Gastrocnemius medialis (tissue), 4 donors: Measurements from ENCODE around the gene FBXO22. TPM values are rescaled to one million over a fixed set of nuclear protein-coding genes. Genes with fewer than 3 reads are reported as not detected.

ENCODE experiments used
- ATAC-seq, 2 donors: fragments of 150-250 bp; one replicate each; pipeline ENCODE4 v1.9.1; 2016
- DNase-seq, 2 donors: peaks; one replicate each; pipeline ENCODE4 v3.0.0-alpha.2; 2019
- H3K27ac ChIP-seq, 4 donors: fragments of 200-600 bp; sonication (generic); 1 replicate in 1 of 4; 2 replicates in 3 of 4; pipeline ENCODE4 v1.5.1; 2016 to 2018; ENCODE audit warnings: mild to moderate bottlenecking in 2 of 4, moderate library complexity in 1 of 4
- H3K27me3 ChIP-seq, 3 donors: fragments of 200-600 bp; sonication (generic) in 2 of 3; 1 replicate in 1 of 3; 2 replicates in 2 of 3; pipeline versions ENCODE4 v1.5.1 to v1.6.0; 2016 to 2019; ENCODE audit warnings: mild to moderate bottlenecking in 1 of 3, moderate library complexity in 1 of 3
- H3K36me3 ChIP-seq, 2 donors: fragments of 200-600 bp; sonication (generic) in 1 of 2; one replicate each; pipeline ENCODE4 v1.5.1; 2017 to 2018
- H3K4me1 ChIP-seq, 2 donors: fragments of 200-600 bp; sonication (generic) in 1 of 2; one replicate each; pipeline ENCODE4 v1.5.1; 2016 to 2017; ENCODE audit warnings: mild to moderate bottlenecking in 2 of 2
- H3K4me3 ChIP-seq, 4 donors: fragments of 200-600 bp; sonication (generic) in 3 of 4; 1 replicate in 1 of 4; 2 replicates in 3 of 4; pipeline ENCODE4 v1.5.1; 2016 to 2019; ENCODE audit warnings: mild to moderate bottlenecking in 2 of 4
- H3K9me3 ChIP-seq, 3 donors: fragments of 200-600 bp; sonication (generic) in 2 of 3; 1 replicate in 1 of 3; 2 replicates in 2 of 3; pipeline ENCODE4 v1.5.1; 2016 to 2019
- CTCF ChIP-seq, 5 experiments: fragments of 450-650 bp in 3 of 5; fragments of 200-600 bp in 2 of 5; sonication (generic) in 2 of 5; IDR thresholded peaks in 4 of 5; conservative IDR thresholded peaks in 1 of 5; 1 replicate in 4 of 5; 2 replicates in 1 of 5; pipeline ENCODE4 v1.5.1; 2016 to 2019; ENCODE audit warnings: antibody characterized with exemption in 5 of 5, mild to moderate bottlenecking in 3 of 5, moderate library complexity in 3 of 5
- POLR2A ChIP-seq, 2 donors: fragments of 450-650 bp; IDR thresholded peaks; one replicate each; pipeline ENCODE4 v1.6.1; 2017; ENCODE audit warnings: antibody characterized with exemption in 2 of 2, mild to moderate bottlenecking in 2 of 2, moderate library complexity in 2 of 2
- in situ Hi-C, 4 donors: fragments of 200-750 bp; cut with MboI; loops; one replicate each; pipeline versions ENCODE4 v1.15.0 to v1.8.0; 2017; ENCODE audit warnings: low sequenced_read_pairs in 4 of 4
- intact Hi-C: fragments of 100-400 bp; cut with DNase I; formaldehyde crosslinking; loops from one replicate; pipeline ENCODE4 v1.15.1; 2023; ENCODE audit warnings: low total_unique reads
- total RNA-seq, 4 donors: library from RNA; depleted of rRNA; stranded (reverse); fragments of >200 nt; gene quantifications; one replicate each; pipeline versions ENCODE4 v1.1.0 to v1.2.3, GENCODE V29; 2016

FBXO22 gene
- total RNA-seq, 4 donors from 2014 or later, result 12.3 to 13.9 (median 13.0) TPM

- Histone ChIP-seq H3K36me3 (peaks cover 0 to 10% of the 10 kb centered on the region in 2 donors), H3K9me3 (no peaks in the 10 kb centered on the region), H3K4me1 (peaks cover 23 to 34% of the 10 kb centered on the region in 2 donors), H3K27me3 (no peaks in the 10 kb centered on the region), H3K4me3 (no peak overlapping the region), H3K27ac (peak overlapping the region in 1 of 4 donors; percentile 43)
- DNase-seq, result peak; percentile 48 to 57
- intact Hi-C loops, result no loop called here
- TF ChIP-seq CTCF (IDR thresholded peaks at IDR 0.05 in 4 of 5, conservative IDR thresholded peaks at IDR 0.05 in 1 of 5), result peak in 3 of 5 experiments; percentile 16 to 32 (median 26)
- no peak for TF ChIP-seq POLR2A (IDR thresholded peaks at IDR 0.05)
- in situ Hi-C loops, result no loop called here
- peak; percentile 73 to 83 for ATAC-seq
Measured at GRCh38 chr15:75921732-75922703, 18.3 kb downstream of the FBXO22 start.

DNA sequence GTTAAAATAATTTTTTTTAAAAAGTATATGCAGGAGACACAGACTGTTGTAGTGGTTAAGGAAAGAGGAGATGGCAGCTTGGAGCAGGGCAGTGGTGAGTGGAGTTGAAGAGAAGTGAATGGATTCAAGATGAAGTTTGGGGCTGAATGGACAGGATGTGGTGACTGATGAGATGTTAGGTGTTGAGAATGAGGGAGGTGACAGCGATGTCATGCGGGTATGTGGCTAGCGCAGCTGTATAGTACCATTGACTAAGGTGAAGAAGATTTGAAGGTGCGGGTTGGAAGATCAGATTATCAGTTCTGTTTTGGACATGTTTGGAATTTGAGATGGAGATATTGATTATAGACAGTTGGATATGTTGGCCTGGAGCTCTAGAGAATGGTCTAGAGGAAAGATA lies 20.1 kb downstream of the FBXO22 start:
- no peak overlapping the region for H3K4me3 ChIP-seq
- DNase-seq (no peak), ATAC-seq (no peak)
- in situ Hi-C loops, result no loop called here
- no peaks in the 10 kb centered on the region for H3K27me3 ChIP-seq
- no peak overlapping the region for H3K27ac ChIP-seq
- no peaks in the 10 kb centered on the region for H3K9me3 ChIP-seq
- peaks cover 0 to 10% of the 10 kb centered on the region in 2 donors for H3K36me3 ChIP-seq
- peaks cover 23 to 34% of the 10 kb centered on the region in 2 donors for H3K4me1 ChIP-seq
- TF ChIP-seq CTCF (IDR thresholded peaks at IDR 0.05 in 4 of 5, conservative IDR thresholded peaks at IDR 0.05 in 1 of 5) (no peak), POLR2A (IDR thresholded peaks at IDR 0.05) (no peak)
- intact Hi-C loops, result no loop called here

DNA sequence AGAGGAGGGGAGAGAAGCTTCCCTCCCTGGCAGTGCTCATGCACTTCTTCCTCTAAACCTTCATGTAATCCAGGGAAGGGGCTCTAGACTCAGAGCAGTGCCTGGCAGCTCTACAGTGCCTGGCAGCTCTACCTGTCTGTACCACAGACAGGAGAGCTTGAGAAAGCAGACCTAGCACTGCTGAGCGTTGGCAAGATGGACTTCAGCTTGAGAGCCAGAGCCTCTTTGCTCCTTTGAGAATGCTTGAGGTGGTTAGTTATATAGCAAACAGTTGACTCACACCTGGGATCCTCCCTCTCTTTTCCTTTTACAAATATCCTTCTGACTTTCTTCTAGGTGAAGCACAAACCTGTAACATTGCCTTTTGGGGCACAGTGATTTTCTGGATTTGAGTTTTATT lies 20.9 kb downstream of the FBXO22 start:
- H3K27me3 ChIP-seq, result no peaks in the 10 kb centered on the region
- DNase-seq (no peak), ATAC-seq (no peak)
- in situ Hi-C loops (no loop called here), intact Hi-C loops (no loop called here)
- H3K9me3 ChIP-seq, result no peaks in the 10 kb centered on the region
- TF ChIP-seq POLR2A (IDR thresholded peaks at IDR 0.05) (no peak), CTCF (IDR thresholded peaks at IDR 0.05 in 4 of 5, conservative IDR thresholded peaks at IDR 0.05 in 1 of 5) (no peak)
- no peak overlapping the region for H3K4me3 ChIP-seq
- H3K27ac ChIP-seq, result no peak overlapping the region
- peaks cover 0 to 3% of the 10 kb centered on the region in 2 donors for H3K36me3 ChIP-seq
- H3K4me1 ChIP-seq, result peaks cover 23 to 34% of the 10 kb centered on the region in 2 donors

DNA sequence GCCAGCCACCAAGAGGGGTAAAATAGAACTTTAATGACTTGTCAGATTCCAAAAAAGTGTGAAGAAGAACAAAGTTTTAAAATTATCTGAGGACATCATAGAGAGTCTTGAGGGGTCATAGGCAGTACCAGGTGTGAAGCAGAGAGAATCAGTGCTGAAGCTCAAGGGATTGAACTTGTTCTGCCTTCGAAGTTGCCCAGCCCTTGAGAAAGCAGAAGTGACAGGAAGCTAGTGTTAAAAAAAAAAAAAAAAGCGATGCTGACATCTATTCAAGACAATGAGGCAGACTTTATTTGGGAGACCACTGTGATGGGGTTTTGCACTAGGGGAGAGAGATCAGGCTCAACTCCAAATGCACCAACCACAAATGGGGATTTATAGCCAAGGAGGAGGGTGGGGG lies 21.8 kb downstream of the FBXO22 start:
- no peak overlapping the region for H3K27ac ChIP-seq
- no peak for ATAC-seq
- intact Hi-C loops (no loop called here), in situ Hi-C loops (no loop called here)
- no peak overlapping the region for H3K4me3 ChIP-seq
- H3K36me3 ChIP-seq, result peaks cover 0 to 6% of the 10 kb centered on the region in 2 donors
- TF ChIP-seq POLR2A (IDR thresholded peaks at IDR 0.05), result no peak
- no peak for TF ChIP-seq CTCF (IDR thresholded peaks at IDR 0.05 in 4 of 5, conservative IDR thresholded peaks at IDR 0.05 in 1 of 5)
- peaks cover 28 to 37% of the 10 kb centered on the region in 2 donors for H3K4me1 ChIP-seq
- no peaks in the 10 kb centered on the region for H3K9me3 ChIP-seq
- H3K27me3 ChIP-seq, result no peaks in the 10 kb centered on the region
- DNase-seq, result no peak
